DMS 273 (cell line): ENCODE results near the gene KIF26A.

ENCODE experiments used
- DNase-seq: peaks from one replicate; lab custom pipeline; 2025; ENCODE audit not compliant: unreplicated experiment; lab: John Stamatoyannopoulos, UW

The KIF26A gene

DNA sequence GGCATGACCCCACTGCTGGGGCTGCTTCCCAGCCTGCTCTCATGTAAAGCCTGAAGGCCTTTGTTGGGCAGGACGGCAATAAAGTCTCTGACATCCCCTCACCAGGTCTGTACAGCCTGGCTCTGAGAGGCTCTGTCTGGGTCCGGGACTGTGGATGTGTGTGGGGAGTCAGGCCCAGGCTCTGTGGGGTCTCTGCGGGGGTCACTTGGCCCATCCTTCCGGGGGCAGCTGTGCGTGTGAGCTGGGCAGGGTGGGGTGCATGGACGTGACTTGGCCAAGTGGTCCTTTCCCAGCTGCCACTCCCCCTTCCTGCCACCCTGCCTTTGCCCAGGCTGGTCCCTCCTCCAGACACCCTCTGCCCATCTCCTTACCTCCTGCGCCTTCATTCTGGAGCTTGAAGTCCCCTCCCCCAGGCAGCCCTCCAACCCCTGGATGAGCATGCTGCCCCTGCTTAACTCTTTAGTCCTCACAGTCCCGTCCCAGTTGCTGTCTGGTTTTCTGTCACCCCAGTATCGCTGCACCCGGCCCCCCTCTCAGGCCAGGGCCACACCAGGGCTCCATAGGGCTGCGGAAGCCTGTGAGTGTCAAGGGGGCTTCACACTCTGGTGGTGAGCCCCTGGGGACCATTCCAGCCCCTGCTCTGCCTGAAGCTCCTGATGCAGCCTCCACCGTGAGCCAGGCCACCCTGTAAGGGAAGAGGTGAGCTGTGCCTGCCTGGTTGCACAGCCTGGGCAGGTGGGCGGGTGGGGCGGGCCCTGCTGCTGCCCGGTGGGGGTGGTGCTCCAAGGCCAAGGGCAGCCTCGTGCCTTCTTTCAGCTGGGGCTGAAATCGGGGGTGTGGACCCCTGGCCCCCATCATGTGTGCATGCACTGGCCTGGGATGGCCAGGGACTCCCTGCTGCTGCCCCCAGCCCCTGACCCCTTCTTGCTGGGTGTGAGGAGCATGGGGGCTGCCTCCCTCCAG lies 25.5 kb upstream of the KIF26A start:
- DNase-seq, result no peak

DNA sequence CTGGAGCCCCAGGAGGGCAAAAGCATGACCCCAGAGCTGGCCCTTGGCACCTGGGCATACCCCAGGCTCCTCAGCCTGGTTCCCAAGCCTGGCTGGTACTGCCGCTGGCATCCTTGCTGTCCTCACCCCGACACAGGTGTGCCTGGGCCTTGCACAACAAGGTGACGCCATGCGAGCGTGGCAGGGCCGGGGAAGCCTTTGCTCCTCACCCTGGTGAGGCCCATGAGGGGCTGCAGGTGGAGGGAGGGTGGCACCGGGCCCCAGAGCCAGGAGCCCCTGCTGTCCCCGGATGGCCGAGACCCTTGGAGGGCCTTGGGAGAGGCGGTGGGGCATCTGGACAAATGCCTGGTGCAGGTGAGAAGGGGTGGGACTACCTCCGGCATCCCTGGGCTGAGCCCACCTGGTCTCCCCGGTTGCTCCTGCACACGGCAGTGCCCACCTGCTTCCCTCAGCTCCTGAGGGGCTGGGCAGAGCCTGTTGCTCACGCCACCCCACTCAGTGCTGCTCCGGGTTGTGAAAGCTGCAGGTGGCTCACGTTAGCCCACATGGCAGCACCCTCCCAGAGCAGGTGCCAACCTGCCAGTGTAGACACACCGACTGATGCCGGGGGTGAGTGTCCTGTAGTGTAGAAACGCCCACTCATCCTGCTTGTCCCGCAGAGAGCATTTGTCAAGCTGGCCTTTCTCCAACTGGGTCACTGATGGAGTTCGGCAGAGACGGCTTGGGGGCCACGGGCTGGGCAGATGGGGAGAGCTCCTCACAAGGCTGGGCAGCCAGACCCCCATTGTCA lies 24.6 kb upstream of the KIF26A start:
- DNase-seq, result no peak

DNA sequence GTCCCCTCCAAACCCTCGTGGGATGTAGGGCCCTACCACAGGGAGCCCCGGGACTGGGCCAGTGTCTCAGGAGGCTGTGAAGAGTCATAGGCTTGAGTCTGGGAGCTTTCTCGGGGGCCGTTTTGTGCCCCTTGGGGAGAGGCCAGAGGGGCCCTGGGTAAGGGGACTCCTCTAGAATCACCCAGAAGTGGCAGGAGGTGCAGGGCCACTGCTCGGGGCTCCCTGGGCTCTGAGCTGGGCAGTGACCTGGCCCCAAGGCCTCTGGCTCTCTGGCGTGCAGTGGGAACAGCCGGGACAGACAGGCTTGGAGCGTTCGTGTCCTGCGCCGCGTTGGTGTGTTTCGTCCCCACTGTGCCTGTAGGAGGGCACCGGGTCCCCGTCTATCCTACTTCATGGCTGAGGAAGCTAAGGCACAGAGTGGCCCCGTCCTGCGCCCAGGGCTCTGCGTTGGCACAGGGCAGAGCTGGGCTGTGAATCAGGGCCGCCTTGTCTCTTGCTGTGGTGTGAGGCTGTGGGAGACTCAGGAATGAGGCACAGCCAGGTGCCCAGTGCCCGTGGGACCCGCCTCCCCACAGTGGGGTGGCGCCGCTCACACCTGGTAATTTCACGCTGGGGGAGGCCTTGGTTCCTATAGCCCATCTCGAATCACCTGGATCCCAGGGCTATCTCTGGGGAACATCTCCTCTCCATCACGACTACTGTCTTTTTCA lies 23.8 kb upstream of the KIF26A start:
- no peak for DNase-seq

DNA sequence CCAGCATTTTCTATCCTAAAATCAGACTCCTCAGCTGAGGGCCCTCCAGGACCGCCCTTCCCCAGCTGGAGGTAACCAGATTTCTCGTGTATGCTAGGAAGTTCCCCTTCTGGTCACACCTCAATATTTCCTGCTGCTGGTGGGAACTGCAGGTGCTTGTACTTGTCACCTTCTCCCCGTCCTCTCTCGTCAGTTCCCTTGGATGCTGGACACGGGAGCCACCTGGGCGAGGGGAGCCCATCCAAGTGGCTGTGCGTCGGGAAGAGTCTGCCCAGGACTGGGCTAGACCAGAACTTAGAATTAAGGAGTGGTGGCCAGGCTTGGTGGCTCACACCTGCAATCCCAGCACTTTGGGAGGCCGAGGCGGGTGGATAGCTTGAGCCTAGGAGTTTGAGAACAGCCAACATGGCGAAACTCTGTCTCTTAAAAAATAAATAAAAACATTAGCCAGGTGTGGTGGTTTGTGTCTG lies 23.2 kb upstream of the KIF26A start:
- no peak for DNase-seq

DNA sequence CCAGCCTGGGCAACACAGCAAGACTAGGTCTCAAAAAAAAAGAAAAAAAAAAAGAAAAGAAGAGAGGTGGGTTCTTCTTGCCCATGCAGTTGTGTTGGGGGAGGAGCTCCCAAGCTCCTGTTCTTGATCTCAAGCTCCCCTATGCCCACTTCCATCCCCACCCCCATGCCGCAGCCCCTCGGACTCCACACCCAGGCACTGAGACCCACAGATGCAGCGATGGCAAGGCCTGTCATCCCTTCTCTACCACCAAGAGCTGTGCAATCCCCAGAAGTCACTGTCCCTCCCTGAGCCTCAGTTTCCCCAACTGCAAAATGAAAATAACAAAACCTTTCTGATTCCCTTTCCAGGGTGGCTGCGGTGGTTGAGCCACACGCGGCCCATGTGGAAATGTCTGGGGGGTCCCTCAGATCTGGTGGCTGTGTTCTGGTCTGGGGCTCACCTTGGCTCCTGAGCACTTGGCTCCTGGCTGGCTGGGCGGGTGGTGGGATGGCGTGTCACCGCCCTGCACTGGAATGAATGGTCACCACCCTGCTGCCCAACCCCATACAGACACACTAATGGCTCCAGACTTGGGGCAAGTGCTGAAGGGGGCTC lies 22.6 kb upstream of the KIF26A start:
- no peak for DNase-seq

DNA sequence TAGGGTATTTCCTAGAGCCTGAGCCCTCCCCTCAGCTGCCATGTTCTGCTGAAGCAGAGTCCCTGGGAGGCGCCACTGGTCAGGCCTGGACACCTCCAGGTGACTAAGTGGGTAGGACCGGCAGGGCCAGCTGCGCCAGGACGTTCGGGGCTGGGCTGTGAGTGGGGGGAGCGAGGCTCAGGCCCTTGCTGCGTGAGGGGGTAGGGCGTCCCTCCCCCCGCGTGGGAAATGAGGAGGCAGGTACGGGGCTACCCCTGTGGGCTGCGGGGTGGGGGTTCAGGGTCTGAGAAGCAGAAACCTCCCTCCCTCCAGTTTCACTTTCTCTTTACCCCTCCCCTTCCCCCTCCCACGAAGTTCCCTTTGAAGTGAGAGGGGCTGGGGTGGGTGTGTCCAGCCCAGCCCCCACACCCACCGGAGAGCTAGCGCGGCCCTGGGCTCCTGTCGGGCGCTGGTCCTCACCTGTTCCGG lies 22.1 kb upstream of the KIF26A start:
- DNase-seq, result no peak

DNA sequence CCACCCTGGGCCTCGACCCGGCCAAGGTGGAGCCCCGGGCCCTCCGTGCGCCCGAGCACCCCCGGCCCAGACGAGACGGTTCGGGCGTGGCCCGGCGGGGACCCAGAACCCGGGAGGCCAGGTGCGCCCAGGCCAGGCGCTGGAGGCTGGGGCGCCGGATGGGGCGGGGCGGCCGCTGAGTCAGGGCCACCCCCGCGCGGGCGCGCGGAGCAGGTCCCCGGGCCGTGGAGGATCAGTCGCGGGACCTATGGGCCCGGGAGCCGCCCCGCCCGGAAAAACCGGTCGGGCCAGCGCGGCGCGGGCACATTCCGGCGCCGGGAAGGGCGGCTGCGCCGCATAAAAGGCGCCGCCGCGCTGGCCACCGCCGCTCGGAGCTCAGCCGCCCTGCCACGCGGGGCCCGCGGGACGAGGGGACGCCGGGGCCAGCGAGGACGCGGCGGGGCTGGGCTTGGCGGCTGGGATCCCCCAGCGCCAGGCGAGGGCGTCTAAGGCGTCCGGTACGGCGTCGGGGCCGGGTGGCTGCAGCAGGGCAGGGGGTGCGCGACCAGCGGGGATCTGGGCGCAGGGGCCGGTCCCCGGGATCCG lies 21.5 kb upstream of the KIF26A start:
- DNase-seq, result no peak

DNA sequence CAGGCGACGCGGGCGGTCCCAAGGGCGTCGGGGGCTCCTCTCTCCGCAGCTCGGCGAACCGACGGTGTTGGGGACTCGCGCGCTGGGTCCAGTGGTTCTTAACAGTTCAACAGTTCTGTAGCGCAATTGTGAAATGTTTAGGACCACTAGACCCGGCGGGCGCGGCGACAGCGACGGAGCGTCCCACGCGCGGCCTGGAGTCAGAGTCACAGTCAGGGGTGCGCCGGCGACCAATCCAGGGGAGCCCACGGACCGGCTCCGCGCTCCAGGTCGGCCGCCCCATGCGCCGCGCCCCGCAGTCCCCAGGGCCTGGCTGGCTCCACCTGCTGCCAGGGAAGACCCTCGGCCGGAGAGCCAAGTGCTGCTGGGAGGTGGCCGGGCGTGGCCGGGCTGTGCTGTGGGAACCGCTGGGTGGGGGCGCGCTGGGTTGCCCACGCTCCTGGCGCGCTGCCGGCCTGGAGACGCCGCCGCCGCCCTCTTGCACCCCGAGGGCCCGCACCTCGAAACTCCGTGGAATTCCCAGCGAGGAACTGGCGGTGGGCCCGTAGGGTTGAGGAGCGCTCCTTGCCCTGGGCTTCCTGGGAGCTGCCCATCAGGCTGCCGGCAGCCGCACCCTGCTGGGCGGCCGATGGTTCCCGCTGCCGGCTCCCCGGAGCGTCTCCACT lies 20.9 kb upstream of the KIF26A start:
- no peak for DNase-seq

DNA sequence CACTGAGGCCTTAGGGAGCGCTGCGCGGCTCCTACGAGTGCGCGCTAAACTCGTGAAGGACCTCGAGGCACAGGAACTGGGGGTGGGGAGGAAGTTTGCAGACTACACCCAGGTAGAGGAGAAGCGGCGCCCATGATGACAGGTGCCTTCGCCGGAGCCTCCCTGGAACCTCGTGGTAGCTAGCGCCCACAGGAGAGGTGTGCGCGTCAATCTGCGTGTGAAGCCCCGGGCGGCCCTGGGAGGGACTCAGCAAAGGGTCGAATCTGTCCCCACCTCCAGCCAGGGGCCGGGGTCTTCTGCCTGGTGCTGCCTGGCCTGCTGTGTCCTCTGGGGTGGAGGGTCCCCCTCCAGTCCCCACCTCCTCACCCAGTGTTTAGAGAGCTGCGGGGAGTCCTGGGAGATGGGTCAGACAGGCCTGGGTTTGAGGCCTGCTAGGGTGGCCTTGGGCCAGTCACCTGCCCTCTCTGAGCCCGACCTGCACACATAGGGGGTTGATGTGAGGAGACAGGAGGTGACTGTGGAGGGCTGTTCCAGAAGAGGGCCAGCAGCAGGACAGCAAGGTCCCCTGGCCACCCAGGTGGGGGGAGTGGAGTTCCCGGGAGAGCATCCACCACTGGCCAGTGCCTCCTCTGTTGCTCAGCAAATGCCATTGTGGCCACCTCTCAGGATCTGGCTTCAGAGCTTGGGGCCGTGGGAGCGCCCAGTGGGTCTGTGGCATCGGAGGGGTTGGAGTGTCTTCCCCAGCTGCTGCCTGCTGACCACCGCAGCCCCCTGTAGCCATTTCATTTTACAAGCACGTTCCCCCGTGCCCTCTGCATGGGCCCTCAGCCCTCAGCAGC lies 20.2 kb upstream of the KIF26A start:
- no peak for DNase-seq

DNA sequence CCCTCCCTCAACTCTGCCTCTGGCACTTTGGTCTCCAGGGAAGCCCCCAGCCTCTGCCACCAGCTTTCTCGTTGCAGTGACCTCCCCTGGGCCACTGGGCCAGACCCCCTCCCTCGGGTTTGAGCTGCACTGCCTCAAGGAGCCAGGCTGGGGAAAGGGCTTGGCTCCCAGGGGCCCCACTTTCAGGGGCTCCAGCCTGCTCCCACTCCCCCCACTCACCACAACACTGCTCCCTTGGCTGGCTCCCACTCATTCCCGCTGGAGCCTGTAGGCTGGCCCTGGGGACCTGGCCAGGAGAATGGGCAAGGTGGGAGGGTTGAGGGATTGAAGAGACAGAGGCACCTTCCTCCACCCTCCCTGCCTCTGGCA lies 19.3 kb upstream of the KIF26A start:
- DNase-seq, result no peak

DNA sequence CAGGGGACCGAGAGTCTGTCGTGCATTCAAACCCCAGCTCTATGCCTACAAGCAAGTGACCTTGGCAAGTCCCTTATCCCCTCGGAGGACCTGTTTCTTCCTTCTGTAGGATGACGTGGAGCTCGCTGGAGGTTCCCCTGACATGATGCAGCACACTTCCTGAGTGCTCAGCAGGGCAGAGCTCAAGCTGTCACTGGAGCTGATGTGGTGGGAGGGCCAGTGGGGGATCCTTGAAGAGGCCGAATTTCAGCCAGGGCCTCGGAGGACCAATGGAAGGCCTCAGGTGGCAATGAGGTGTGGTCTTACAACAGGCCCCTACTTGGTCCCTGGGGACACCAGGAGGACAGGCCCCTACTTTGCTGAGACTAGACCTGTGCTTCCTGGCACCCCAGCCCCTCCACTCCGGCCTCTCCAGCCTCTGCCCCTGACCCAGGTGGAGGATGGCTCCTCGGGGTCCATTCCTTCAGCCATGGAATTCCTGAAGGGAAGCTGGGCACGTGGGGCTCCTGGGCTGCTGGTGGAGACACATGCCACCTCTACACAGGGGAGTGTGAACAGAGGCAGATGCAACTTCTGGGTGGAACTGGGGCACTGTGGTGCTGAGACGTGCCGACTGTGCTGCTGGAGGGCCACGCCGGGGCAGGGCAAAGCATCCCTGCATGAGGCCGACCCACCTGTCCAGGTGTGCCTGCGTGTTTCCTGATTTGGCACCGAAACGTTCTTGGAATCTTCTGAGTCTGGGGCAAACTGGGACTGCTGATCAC lies 18.7 kb upstream of the KIF26A start:
- DNase-seq, result no peak

DNA sequence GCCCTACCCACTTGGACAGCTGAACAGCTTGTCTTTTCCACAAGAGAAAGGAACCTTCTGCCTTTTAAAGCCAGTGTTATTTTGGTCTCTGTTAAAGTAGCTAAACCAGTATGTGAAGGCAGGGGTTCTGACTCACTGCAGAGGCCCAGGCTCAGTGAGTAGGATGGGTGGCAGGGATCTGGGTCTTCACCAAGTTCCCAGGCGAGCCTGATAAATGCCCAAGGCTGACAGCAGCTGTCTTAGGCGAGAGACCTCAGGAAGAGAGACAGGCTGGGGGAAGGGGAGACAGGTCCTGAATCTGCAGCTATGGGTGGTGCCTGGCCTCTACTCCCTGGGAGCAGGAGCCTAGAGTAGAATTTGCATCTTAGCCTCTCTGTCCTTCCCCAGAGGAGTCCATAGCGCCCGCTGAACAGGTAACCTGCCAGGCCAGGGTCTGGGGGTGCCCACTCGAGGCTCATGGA lies 18.1 kb upstream of the KIF26A start:
- no peak for DNase-seq

DNA sequence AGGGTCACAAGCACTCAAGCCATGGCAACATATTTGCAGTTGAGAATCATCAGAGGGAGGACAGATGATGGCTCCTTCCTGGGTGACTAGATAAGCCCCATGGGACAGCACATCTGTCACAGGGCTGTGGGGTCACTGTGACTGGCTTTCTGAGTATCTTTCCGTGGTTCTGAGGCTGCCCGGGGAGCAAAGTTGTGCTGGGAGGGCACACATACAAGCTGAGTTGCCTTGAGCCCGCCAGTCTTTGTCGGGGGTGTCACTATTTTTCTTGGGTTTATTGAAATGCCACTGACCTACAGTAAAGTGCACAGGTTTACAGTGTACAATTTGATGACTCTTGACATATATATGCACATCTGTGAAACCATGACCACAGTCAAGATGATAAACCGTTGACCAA lies 17.2 kb upstream of the KIF26A start:
- no peak for DNase-seq

DNA sequence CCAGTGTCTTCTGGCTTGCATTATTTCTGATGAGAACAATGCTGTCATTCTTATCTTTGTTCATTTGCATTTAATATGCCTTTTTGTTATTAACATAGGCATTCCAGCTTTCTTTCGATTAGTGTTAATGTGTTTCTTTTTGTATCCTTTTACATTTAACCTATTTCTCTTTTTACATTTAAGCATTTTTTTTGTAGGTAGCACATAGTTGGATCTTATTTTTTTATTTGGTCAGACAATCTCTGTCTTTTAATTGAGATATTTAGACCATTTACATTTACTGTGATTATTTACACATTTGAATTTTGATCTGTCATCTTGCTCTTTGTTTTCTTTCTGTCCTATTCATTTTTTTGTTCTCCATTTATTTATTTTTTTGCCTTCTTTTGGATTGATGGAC lies 14.5 kb upstream of the KIF26A start:
- no peak for DNase-seq

DNA sequence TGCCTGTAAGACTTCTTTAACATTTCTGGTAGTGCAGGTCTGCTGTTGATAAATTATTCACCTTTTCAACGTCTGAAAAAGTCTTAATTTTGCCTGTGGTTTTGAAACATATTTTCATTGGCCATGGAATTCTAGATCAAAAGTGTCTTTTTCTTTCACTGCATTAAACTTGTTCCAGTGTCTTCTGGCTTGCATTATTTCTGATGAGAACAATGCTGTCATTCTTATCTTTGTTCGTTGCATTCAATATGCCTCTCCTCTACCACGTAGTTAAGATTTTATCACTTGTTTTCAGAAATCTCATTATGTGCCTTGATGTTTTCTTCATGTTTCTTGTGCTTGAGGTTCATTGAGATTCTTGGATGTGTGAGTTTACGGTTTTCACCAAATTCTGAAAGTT lies 13.4 kb upstream of the KIF26A start:
- DNase-seq, result no peak

DNA sequence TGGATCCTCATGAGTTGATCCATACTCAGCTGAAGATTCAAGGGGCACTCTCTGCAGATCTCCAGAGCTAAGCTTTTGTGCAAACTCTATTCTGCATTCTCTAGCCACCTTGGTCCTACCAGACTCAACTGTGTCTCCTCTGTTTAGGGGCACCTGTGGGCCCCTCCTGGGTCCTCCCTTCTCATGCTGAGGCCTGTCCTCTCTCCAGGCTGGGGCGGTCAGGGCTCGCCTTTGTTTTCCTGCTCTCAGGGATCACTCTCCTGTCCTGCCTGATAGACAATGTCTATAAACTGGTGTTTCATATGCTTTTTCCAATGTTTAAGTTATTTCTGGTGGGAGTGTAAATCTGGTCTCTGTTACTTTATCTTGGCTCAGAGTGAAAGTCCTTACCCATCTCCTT lies 11.6 kb upstream of the KIF26A start:
- DNase-seq, result no peak

DNA sequence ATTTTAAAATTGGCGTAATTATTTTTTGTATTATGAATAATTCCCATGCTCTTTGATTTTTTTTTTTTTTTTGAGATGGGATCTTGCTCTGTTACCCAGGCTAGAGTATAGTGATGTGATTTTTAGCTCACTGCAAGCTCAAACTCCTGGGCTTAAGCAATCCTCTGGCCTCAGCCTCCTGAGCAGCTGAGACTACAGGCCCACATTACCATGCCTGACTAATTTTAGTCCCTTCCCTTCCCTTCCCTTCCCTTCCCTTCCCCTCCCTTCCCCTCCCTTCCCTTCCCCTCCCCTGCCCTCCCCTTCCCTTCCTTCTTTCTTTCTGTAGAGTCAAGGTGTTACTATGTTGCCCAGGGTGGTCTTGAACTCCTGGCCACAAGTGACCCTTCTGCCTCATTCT lies 9.4 kb upstream of the KIF26A start:
- DNase-seq, result no peak

DNA sequence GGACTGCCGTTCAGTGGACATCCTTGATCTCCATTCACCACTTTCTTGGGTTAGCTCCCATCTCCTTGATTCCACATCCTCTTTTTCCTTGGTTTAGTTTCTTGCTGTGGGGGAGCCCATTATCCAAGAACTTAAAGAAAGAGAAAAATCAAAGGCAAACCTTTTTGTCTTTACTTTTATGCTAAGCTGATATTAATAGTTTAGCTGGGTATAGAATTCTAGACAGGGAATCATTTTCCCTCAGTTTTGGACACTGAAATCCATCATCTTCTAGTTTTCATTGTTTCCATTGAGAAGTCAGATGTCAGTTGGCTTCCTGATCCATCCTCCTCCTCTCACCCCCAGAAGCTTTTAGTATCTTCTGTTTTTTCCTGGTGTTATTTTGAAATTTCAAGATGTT lies 8.8 kb upstream of the KIF26A start:
- no peak for DNase-seq
